ENCODE results near the gene ODAD4. TPM values are rescaled to one million over a fixed set of nuclear protein-coding genes. Genes with fewer than 3 reads are reported as not detected.
"Not testable (repeated sequence)": the region's sequence is repeated elsewhere in the genome, so short reads cannot be mapped to it uniquely, and the experiment has no call there.

Gene ODAD4
- total and polyA plus RNA-seq, 2 of the 8 experiments (the other 6 are each of a cell fraction or from before 2014, with no cell fraction given) = 0.48 to 1.3 TPM

GRCh38 chr17:42010266-42010680, 79.9 kb downstream of the ODAD4 start:
- not testable (repeated sequence) for H3K36me3 ChIP-seq (ENCODE audit: control insufficient read depth in 2 of 4, insufficient read depth in 4 of 4, low read length in 3 of 4); H3K4me3 ChIP-seq (ENCODE audit: extremely low read depth in 1 of 4, insufficient read depth in 2 of 4, low read depth in 3 of 4, low read length in 4 of 4)

More at GRCh38 chr17:42010266-42010680, 79.9 kb downstream of the ODAD4 start:
- Histone ChIP-seq H3K4me1 (replicated peaks in 1 of 4; ENCODE audit: control insufficient read depth in 3 of 4, insufficient read depth in 4 of 4, low read length in 3 of 4) (peaks cover 6 to 19% (median 12%) of the 10 kb centered on the region in 4 experiments), H3K79me2 (ENCODE audit: control insufficient read depth in 1 of 2, insufficient read depth in 2 of 2, low read length in 2 of 2) (peaks cover 46 to 97% of the 10 kb centered on the region in 2 experiments), H3K27ac (ENCODE audit: low read depth, low read length) (peak overlapping the region; percentile 11; the same call in 1 of the 2 replicates)
- not testable (repeated sequence) for H3K18ac ChIP-seq (ENCODE audit: extremely low read depth, low read length); H4K20me1 ChIP-seq (replicated peaks in 1 of 2; ENCODE audit: control insufficient read depth in 1 of 2, insufficient read depth in 2 of 2, low read length in 2 of 2); H3K23ac ChIP-seq (ENCODE audit: insufficient read length); H3K4me2 ChIP-seq (ENCODE audit: insufficient read depth in 1 of 2, low read depth in 2 of 2, low read length in 2 of 2); H4K5ac ChIP-seq (ENCODE audit: insufficient read length, low read depth, low read length); H3K27me3 ChIP-seq (replicated peaks in 1 of 4; ENCODE audit: control insufficient read depth in 3 of 4, extremely low read depth in 1 of 4, insufficient read depth in 3 of 4, low read length in 3 of 4); H3K79me1 ChIP-seq (ENCODE audit: low read depth, low read length); H2AK5ac ChIP-seq (ENCODE audit: low read depth, low read length); H3K56ac ChIP-seq (replicated peaks; ENCODE audit: insufficient read length, low read depth, low read length); H2AFZ ChIP-seq (ENCODE audit: low read length); H3K23me2 ChIP-seq (ENCODE audit: low read depth, low read length); H2BK12ac ChIP-seq (ENCODE audit: low read depth, low read length); FAIRE-seq; H3K9me3 ChIP-seq (ENCODE audit: insufficient read depth in 2 of 2, low read depth in 1 of 2, low read length in 1 of 2); H3K4ac ChIP-seq (replicated peaks; ENCODE audit: insufficient read length, low read depth, low read length); H2BK20ac ChIP-seq (ENCODE audit: low read length); H2BK15ac ChIP-seq (ENCODE audit: low read length); H4K91ac ChIP-seq (replicated peaks; ENCODE audit: insufficient read length, low read length); H3K14ac ChIP-seq (ENCODE audit: insufficient read length); H4K8ac ChIP-seq (ENCODE audit: extremely low read depth, insufficient read depth, low read length); H2BK5ac ChIP-seq (ENCODE audit: low read depth, low read length); H3K9ac ChIP-seq (replicated peaks in 1 of 4; ENCODE audit: extremely low read depth in 1 of 4, low read depth in 3 of 4, low read length in 3 of 4); DNase-seq (ENCODE audit: low read depth in 1 of 2, low spot score in 2 of 2); H2BK120ac ChIP-seq (replicated peaks; ENCODE audit: low read depth, low read length)
- CTCF ChIA-PET (ENCODE audit: partially characterized antibody) = interaction anchor here (1.3 to 3.4 kb wide), 3 partner anchors 11 to 111 kb away, joined by 3 to 15 read pairs (median 7); partner anchors contain the start of genes KAT2A and NKIRAS2
- WGBS, 2 experiments (ENCODE audit: extremely low coverage in 1 of 2, insufficient coverage in 1 of 2, insufficient read length in 1 of 2, insufficient replicate concordance in 2 of 2, low coverage in 1 of 2, low lambda C conversion rate in 2 of 2, missing lambda C conversion rate in 1 of 2) = 97% methylated on average over 9 of the region's 9 CpGs; no CpG with 5 or more reads in 1 of the 2 experiments
- POLR2A ChIA-PET (ENCODE audit: partially characterized antibody) = interaction anchor here (0.7 kb wide), 1 partner anchor 90 kb away, joined by 3 read pairs; no protein-coding TSS in a partner anchor

Data from H1 (cell line).